Body of pancreas (tissue), 4 donors: ENCODE data around the gene PPP4R1.

Experiments used
- POLR2A ChIP-seq, 3 donors: fragments of 450-650 bp; IDR thresholded peaks; one replicate each; pipeline ENCODE4 v1.6.1; 2016; ENCODE audit warnings: antibody characterized with exemption in 3 of 3, mild to moderate bottlenecking in 2 of 3
- TF ChIP-seq, protein P1 (sequence below), 7 experiments: fragments of 450-650 bp in 4 of 7; fragments of 200-600 bp in 3 of 7; sonication (generic) in 3 of 7; IDR thresholded peaks; one replicate each; pipeline ENCODE4 v1.5.1; 2016 to 2019; ENCODE audit warnings: antibody characterized with exemption in 7 of 7

- TF ChIP-seq, protein P1, sequence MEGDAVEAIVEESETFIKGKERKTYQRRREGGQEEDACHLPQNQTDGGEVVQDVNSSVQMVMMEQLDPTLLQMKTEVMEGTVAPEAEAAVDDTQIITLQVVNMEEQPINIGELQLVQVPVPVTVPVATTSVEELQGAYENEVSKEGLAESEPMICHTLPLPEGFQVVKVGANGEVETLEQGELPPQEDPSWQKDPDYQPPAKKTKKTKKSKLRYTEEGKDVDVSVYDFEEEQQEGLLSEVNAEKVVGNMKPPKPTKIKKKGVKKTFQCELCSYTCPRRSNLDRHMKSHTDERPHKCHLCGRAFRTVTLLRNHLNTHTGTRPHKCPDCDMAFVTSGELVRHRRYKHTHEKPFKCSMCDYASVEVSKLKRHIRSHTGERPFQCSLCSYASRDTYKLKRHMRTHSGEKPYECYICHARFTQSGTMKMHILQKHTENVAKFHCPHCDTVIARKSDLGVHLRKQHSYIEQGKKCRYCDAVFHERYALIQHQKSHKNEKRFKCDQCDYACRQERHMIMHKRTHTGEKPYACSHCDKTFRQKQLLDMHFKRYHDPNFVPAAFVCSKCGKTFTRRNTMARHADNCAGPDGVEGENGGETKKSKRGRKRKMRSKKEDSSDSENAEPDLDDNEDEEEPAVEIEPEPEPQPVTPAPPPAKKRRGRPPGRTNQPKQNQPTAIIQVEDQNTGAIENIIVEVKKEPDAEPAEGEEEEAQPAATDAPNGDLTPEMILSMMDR (IDR thresholded peaks at IDR 0.05), result no peak
- TF ChIP-seq POLR2A (IDR thresholded peaks at IDR 0.05), result no peak
These were observed 34.2 kb upstream of the PPP4R1 start for GRCh38 chr18:9648431-9649163.
